Esophagus squamous epithelium (tissue), 5 donors: ENCODE results near the gene SLC66A3. TPM values are rescaled to one million over a fixed set of nuclear protein-coding genes. Genes with fewer than 3 reads are reported as not detected.

Experiments used
- DNase-seq: peaks from one replicate; lab custom pipeline; 2025; lab: John Stamatoyannopoulos, UW
- H3K27ac ChIP-seq, 4 donors: fragments of 200-600 bp; sonication (generic); one replicate each; pipeline ENCODE4 v1.5.1; 2016 to 2019; ENCODE audit warnings: mild to moderate bottlenecking in 1 of 4
- H3K27me3 ChIP-seq, 4 donors: fragments of 200-600 bp; sonication (generic); 1 replicate in 3 of 4; 2 replicates in 1 of 4; pipeline versions ENCODE4 v1.5.1 to v1.6.0; 2017 to 2021; ENCODE audit warnings: antibody characterized with exemption in 1 of 4
- H3K36me3 ChIP-seq, 3 donors: fragments of 200-600 bp; sonication (generic); one replicate each; pipeline ENCODE4 v1.5.1; 2016 to 2019
- H3K4me1 ChIP-seq, 3 donors: fragments of 200-600 bp; sonication (generic); one replicate each; pipeline ENCODE4 v1.5.1; 2017 to 2019
- H3K4me3 ChIP-seq, 4 donors: fragments of 200-600 bp; sonication (generic); 1 replicate in 3 of 4; 2 replicates in 1 of 4; pipeline ENCODE4 v1.5.1; 2016 to 2019; ENCODE audit warnings: mild to moderate bottlenecking in 2 of 4, moderate library complexity in 1 of 4
- H3K9me3 ChIP-seq, 3 donors: fragments of 200-600 bp; sonication (generic); one replicate each; pipeline ENCODE4 v1.5.1; 2016 to 2019
- POLR2A ChIP-seq, 4 donors: fragments of 450-650 bp; IDR thresholded peaks; one replicate each; pipeline ENCODE4 v1.6.1; 2017; ENCODE audit warnings: antibody characterized with exemption in 4 of 4, mild to moderate bottlenecking in 4 of 4, moderate library complexity in 3 of 4
- WGBS, 2 donors: methylation state at CpG; one replicate each; pipeline ENCODE4 v1.1.5; 2018; 5-methylcytosine and 5-hydroxymethylcytosine counted together
- intact Hi-C: fragments of 100-400 bp; cut with DNase I; formaldehyde crosslinking; loops from one replicate; pipeline ENCODE4 v1.15.0; 2022
- total RNA-seq, 4 donors: library from RNA; depleted of rRNA; stranded (reverse); fragments of >200 nt; gene quantifications; one replicate each; pipeline ENCODE4 v1.1.0, GENCODE V29; 2016
- TF ChIP-seq, protein P1 (sequence below), 6 experiments: fragments of 450-650 bp in 4 of 6; fragments of 200-600 bp in 2 of 6; sonication (generic) in 2 of 6; IDR thresholded peaks; one replicate each; pipeline ENCODE4 v1.5.1; 2016 to 2019; ENCODE audit warnings: antibody characterized with exemption in 6 of 6, mild to moderate bottlenecking in 4 of 6, moderate library complexity in 4 of 6
- donor health status: DM: yes; HTN: yes; CAD: no.

Gene SLC66A3
- total RNA-seq, 4 donors from 2014 or later, result 15.6 to 27.8 (median 20.2) TPM

- 6 to 15% methylated on average over 29 to 34 of the region's 46 CpGs for WGBS, 2 donors
- no peak for TF ChIP-seq POLR2A (IDR thresholded peaks at IDR 0.05)
- TF ChIP-seq, protein P1, sequence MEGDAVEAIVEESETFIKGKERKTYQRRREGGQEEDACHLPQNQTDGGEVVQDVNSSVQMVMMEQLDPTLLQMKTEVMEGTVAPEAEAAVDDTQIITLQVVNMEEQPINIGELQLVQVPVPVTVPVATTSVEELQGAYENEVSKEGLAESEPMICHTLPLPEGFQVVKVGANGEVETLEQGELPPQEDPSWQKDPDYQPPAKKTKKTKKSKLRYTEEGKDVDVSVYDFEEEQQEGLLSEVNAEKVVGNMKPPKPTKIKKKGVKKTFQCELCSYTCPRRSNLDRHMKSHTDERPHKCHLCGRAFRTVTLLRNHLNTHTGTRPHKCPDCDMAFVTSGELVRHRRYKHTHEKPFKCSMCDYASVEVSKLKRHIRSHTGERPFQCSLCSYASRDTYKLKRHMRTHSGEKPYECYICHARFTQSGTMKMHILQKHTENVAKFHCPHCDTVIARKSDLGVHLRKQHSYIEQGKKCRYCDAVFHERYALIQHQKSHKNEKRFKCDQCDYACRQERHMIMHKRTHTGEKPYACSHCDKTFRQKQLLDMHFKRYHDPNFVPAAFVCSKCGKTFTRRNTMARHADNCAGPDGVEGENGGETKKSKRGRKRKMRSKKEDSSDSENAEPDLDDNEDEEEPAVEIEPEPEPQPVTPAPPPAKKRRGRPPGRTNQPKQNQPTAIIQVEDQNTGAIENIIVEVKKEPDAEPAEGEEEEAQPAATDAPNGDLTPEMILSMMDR (IDR thresholded peaks at IDR 0.05), result peak; percentile 15 to 53 (median 30)
- intact Hi-C loops, result loop anchor here (5.0 to 10.0 kb wide), 3 partner anchors 95 to 445 kb away; no protein-coding TSS in a partner anchor
- H3K27me3 ChIP-seq, result peaks cover 0 to 12% (median 0%) of the 10 kb centered on the region in 4 donors
- no peaks in the 10 kb centered on the region for H3K36me3 ChIP-seq
- no peaks in the 10 kb centered on the region for H3K9me3 ChIP-seq
- no peak for DNase-seq
- H3K27ac ChIP-seq, result peak overlapping the region; percentile 20 to 73 (median 42)
- H3K4me1 ChIP-seq, result peaks cover 10 to 53% (median 25%) of the 10 kb centered on the region in 3 donors
- H3K4me3 ChIP-seq, result peak overlapping the region; percentile 24 to 66 (median 35)
These were observed 25.4 kb upstream of the SLC66A3 start for GRCh38 chr2:11129598-11130449.

DNA sequence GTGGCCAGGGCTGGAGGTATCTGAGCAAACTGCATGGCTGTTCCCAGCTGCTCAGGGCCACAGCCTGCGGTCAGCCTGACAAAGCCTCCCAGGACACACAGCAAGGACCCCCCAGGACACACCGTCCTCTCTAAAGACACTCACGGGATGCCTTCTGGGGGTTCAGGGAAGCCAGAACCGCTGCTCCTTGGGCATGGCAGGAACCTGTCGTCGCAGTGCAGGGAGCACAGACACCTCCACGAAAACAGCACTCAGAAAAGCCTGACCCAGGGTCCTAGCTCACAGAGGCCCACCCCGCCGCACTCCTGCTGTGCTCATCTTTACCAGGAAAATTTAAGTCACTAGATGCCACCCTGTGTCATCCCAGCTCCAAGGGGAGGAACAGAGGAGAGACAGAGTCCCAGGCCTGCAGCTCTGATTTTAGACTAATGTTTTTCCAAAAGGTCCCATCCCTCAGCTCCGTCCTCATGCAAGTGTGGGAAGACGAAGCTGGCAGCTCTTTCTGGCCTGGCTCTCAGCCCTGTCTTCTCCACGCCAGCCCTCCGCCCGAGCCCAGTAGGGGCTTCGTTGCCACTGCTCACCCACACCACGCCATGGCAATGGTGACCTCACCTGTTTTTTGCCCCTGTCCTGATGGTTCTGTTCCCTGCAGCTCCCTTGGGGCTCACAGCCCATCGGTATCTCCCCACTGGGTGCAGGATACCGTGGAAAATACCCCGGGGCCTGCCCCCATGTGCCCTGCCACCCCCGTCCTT lies 23.9 kb upstream of the SLC66A3 start:
- Histone ChIP-seq H3K4me3 (no peak overlapping the region), H3K36me3 (no peaks in the 10 kb centered on the region), H3K27me3 (peaks cover 0 to under 1% (median 0%) of the 10 kb centered on the region in 4 donors), H3K27ac (no peak overlapping the region), H3K9me3 (no peaks in the 10 kb centered on the region), H3K4me1 (peaks cover 10 to 53% (median 25%) of the 10 kb centered on the region in 3 donors)
- intact Hi-C loops, result loop anchor here (5.0 to 10.0 kb wide), 3 partner anchors 93 to 443 kb away; no protein-coding TSS in a partner anchor
- no peak for DNase-seq
- TF ChIP-seq POLR2A (IDR thresholded peaks at IDR 0.05), result no peak
- TF ChIP-seq, protein P1 (IDR thresholded peaks at IDR 0.05), result no peak
- WGBS, 2 donors, result 83 to 87% methylated on average over 13 to 14 of the region's 20 CpGs

- no peak for DNase-seq
- TF ChIP-seq, protein P1 (IDR thresholded peaks at IDR 0.05), result no peak
- no peak for TF ChIP-seq POLR2A (IDR thresholded peaks at IDR 0.05)
- WGBS, 2 donors, result 62 to 75% methylated on average over 9 to 16 of the region's 19 CpGs
- Histone ChIP-seq H3K4me1 (peaks cover 10 to 53% (median 25%) of the 10 kb centered on the region in 3 donors), H3K36me3 (no peaks in the 10 kb centered on the region), H3K27ac (peak overlapping the region in 1 of 4 donors; percentile 18), H3K4me3 (peak overlapping the region in 3 of 4 donors; percentile 30 to 66 (median 55)), H3K27me3 (peaks cover 0 to 8% (median 0%) of the 10 kb centered on the region in 4 donors), H3K9me3 (no peaks in the 10 kb centered on the region)
- intact Hi-C loops, result loop anchor here (5.0 to 10.0 kb wide), 3 partner anchors 93 to 443 kb away; no protein-coding TSS in a partner anchor
These were observed 23.1 kb upstream of the SLC66A3 start for GRCh38 chr2:11132036-11132671.

GRCh38 chr2:11133238-11133935 lies 21.9 kb upstream of the SLC66A3 start:
- peaks cover 0 to 8% (median 0%) of the 10 kb centered on the region in 4 donors for H3K27me3 ChIP-seq
- intact Hi-C loops, result loop anchor here (5.0 to 10.0 kb wide), 3 partner anchors 91 to 441 kb away; no protein-coding TSS in a partner anchor
- TF ChIP-seq, protein P1 (IDR thresholded peaks at IDR 0.05), result no peak
- no peak for TF ChIP-seq POLR2A (IDR thresholded peaks at IDR 0.05)
- H3K4me3 ChIP-seq, result peak overlapping the region; percentile 30 to 66 (median 54)
- no peaks in the 10 kb centered on the region for H3K36me3 ChIP-seq
- WGBS, 2 donors, result 12 to 22% methylated on average over 7 to 11 of the region's 25 CpGs
- no peaks in the 10 kb centered on the region for H3K9me3 ChIP-seq
- H3K4me1 ChIP-seq, result peaks cover 10 to 49% (median 25%) of the 10 kb centered on the region in 3 donors
- peak overlapping the region in 2 of 4 donors; percentile 46 to 55 for H3K27ac ChIP-seq
- no peak for DNase-seq
